ENCODE data around the gene AMIGO2. TPM values are rescaled to one million over a fixed set of nuclear protein-coding genes. Genes with fewer than 3 reads are reported as not detected.

AMIGO2 gene
- total and polyA plus RNA-seq, 7 donors: 0.48 to 1.1 (median 0.64) TPM

- Histone ChIP-seq H3K4me1 (peaks cover 2% of the 10 kb centered on the region), H3K9me3 (no peaks in the 10 kb centered on the region), H3K4me3 (no peak overlapping the region), H3K27me3 (ENCODE audit: insufficient read depth in 3 of 3, low read length in 2 of 3) (no peaks in the 10 kb centered on the region), H3K27ac (no peak overlapping the region), H3K36me3 (ENCODE audit: insufficient read depth in 1 of 2, low read depth in 1 of 2) (no peaks in the 10 kb centered on the region)
- 83 to 91% (median 85%) methylated on average over 2 of the region's 2 CpGs for WGBS, 3 donors
- ATAC-seq (no peak), DNase-seq (no peak)
- intact Hi-C loops (cut with DNase I): loop anchor here (5.0 to 10.0 kb wide), 4 partner anchors 363 to 650 kb away; no protein-coding TSS in a partner anchor
- TF ChIP-seq CTCF (IDR thresholded peaks at IDR 0.05): no peak
Observed at GRCh38 chr12:47034661-47035060, 45.1 kb downstream of the AMIGO2 start.

- 85 to 95% (median 90%) methylated on average over 5 of the region's 5 CpGs for WGBS, 3 donors
- Histone ChIP-seq H3K4me1 (peaks cover 2% of the 10 kb centered on the region), H3K36me3 (ENCODE audit: insufficient read depth in 1 of 2, low read depth in 1 of 2) (no peaks in the 10 kb centered on the region), H3K4me3 (no peak overlapping the region), H3K27me3 (ENCODE audit: insufficient read depth in 3 of 3, low read length in 2 of 3) (no peaks in the 10 kb centered on the region), H3K9me3 (no peaks in the 10 kb centered on the region), H3K27ac (no peak overlapping the region)
- intact Hi-C loops (cut with DNase I): loop anchor here (5.0 to 10.0 kb wide), 4 partner anchors 363 to 651 kb away; no protein-coding TSS in a partner anchor
- ATAC-seq: no peak
- DNase-seq: no peak
- TF ChIP-seq CTCF (IDR thresholded peaks at IDR 0.05): no peak
Observed at GRCh38 chr12:47033789-47034555, 45.8 kb downstream of the AMIGO2 start.

- TF ChIP-seq CTCF (IDR thresholded peaks at IDR 0.05): no peak
- no peaks in the 10 kb centered on the region for H3K27me3 ChIP-seq (ENCODE audit: insufficient read depth in 3 of 3, low read length in 2 of 3)
- no peaks in the 10 kb centered on the region for H3K36me3 ChIP-seq (ENCODE audit: insufficient read depth in 1 of 2, low read depth in 1 of 2)
- no peak overlapping the region for H3K4me3 ChIP-seq
- H3K27ac ChIP-seq: no peak overlapping the region
- intact Hi-C loops (cut with DNase I): loop anchor here (5.0 to 10.0 kb wide), 4 partner anchors 364 to 652 kb away; no protein-coding TSS in a partner anchor
- no peaks in the 10 kb centered on the region for H3K9me3 ChIP-seq
- DNase-seq (peak; percentile 26 to 61), ATAC-seq (peak; percentile 42 to 95 (median 84))
- peaks cover 2% of the 10 kb centered on the region for H3K4me1 ChIP-seq
- 25 to 42% (median 30%) methylated on average over 5 of the region's 5 CpGs for WGBS, 3 donors
Observed at GRCh38 chr12:47033081-47033480, 46.7 kb downstream of the AMIGO2 start.

GRCh38 chr12:47032644-47033043 lies 47.1 kb downstream of the AMIGO2 start:
- Histone ChIP-seq H3K27me3 (ENCODE audit: insufficient read depth in 3 of 3, low read length in 2 of 3) (no peaks in the 10 kb centered on the region), H3K9me3 (no peaks in the 10 kb centered on the region), H3K4me3 (no peak overlapping the region), H3K27ac (no peak overlapping the region), H3K36me3 (ENCODE audit: insufficient read depth in 1 of 2, low read depth in 1 of 2) (no peaks in the 10 kb centered on the region), H3K4me1 (peaks cover 2% of the 10 kb centered on the region)
- 29 to 32% (median 31%) methylated on average over 1 of the region's 1 CpG for WGBS, 3 donors
- DNase-seq (no peak), ATAC-seq (peak in 3 of 4 donors; percentile 57 to 86 (median 59))
- intact Hi-C loops (cut with DNase I): loop anchor here (5.0 to 10.0 kb wide), 4 partner anchors 365 to 652 kb away; no protein-coding TSS in a partner anchor
- TF ChIP-seq CTCF (IDR thresholded peaks at IDR 0.05): peak; percentile 47
